Naive B cell (primary cell): Measurements from ENCODE around the gene MYBPH. TPM values are rescaled to one million over a fixed set of nuclear protein-coding genes. Genes with fewer than 3 reads are reported as not detected.

Experiments
- ATAC-seq, 2 donors: fragments of 150-1000 bp; cut with Tn5 transposase; 2 replicates each; pipeline ENCODE4 v1.10.0; 2021; ENCODE audit warnings: low read depth in 2 of 2, mild to moderate bottlenecking in 2 of 2, moderate library complexity in 2 of 2
- DNase-seq: peaks from one replicate; pipeline ENCODE4 v3.0.0; 2022
- H3K27ac Mint-ChIP-seq, 6 donors: one replicate each; pipeline ENCODE4 v1.8.0; 2020 to 2022; ENCODE audit warnings: mild to moderate bottlenecking in 6 of 6, mixed read lengths in 6 of 6, moderate library complexity in 5 of 6, inconsistent platforms in 2 of 6
- H3K27me3 Mint-ChIP-seq, 3 donors: one replicate each; pipeline ENCODE4 v1.8.0; 2021 to 2022; ENCODE audit warnings: mixed read lengths in 3 of 3, mild to moderate bottlenecking in 1 of 3
- H3K36me3 Mint-ChIP-seq, 2 donors: one replicate each; pipeline ENCODE4 v1.8.0; 2020 to 2022; ENCODE audit warnings: mixed read lengths in 2 of 2, inconsistent platforms in 1 of 2, mild to moderate bottlenecking in 1 of 2
- H3K4me1 Mint-ChIP-seq, 3 donors: one replicate each; pipeline ENCODE4 v1.8.0; 2020 to 2022; ENCODE audit warnings: mixed read lengths in 3 of 3, inconsistent platforms in 1 of 3, mild to moderate bottlenecking in 1 of 3, moderate library complexity in 1 of 3
- H3K4me3 Mint-ChIP-seq, 8 donors: one replicate each; pipeline ENCODE4 v1.8.0; 2020 to 2022; ENCODE audit warnings: mild to moderate bottlenecking in 8 of 8, mixed read lengths in 8 of 8, moderate library complexity in 8 of 8, inconsistent platforms in 2 of 8
- H3K9me3 Mint-ChIP-seq, 7 donors: one replicate each; pipeline ENCODE4 v1.8.0; 2020 to 2022; ENCODE audit warnings: mixed read lengths in 7 of 7, mild to moderate bottlenecking in 5 of 7, inconsistent platforms in 2 of 7, moderate library complexity in 1 of 7
- polyA plus RNA-seq, 6 donors: library from polyadenylated mRNA; unstranded; fragments of 300-500 nt; fragmentation: Illumina TruSeq; gene quantifications; one replicate each; pipeline ENCODE4 v1.2.3, GENCODE V29; 2021; ENCODE audit warnings: low read depth in 6 of 6

The MYBPH gene
- polyA plus RNA-seq, 6 donors from 2014 or later, result not detected

GRCh38 chr1:203181586-203182386 lies 6.2 kb upstream of the MYBPH start:
- ATAC-seq (no peak), DNase-seq (no peak)
- Mint-ChIP-seq H3K36me3 (no peaks in the 10 kb centered on the region), H3K9me3 (no peaks in the 10 kb centered on the region), H3K4me1 (peaks cover 0 to 7% (median 2%) of the 10 kb centered on the region in 3 donors), H3K4me3 (peak overlapping the region in 1 of 8 donors; percentile 3), H3K27me3 (peaks cover 8 to 14% (median 8%) of the 10 kb centered on the region in 3 donors), H3K27ac (peak overlapping the region in 1 of 6 donors; percentile 27)

GRCh38 chr1:203180611-203181330 lies 5.1 kb upstream of the MYBPH start:
- Mint-ChIP-seq H3K9me3 (no peaks in the 10 kb centered on the region), H3K27ac (peak overlapping the region in 1 of 6 donors; percentile 56), H3K4me3 (no peak overlapping the region), H3K27me3 (peaks cover 2 to 19% (median 10%) of the 10 kb centered on the region in 3 donors), H3K4me1 (peaks cover 0 to 15% (median 5%) of the 10 kb centered on the region in 3 donors), H3K36me3 (no peaks in the 10 kb centered on the region)
- ATAC-seq (no peak), DNase-seq (no peak)

GRCh38 chr1:203179667-203180005 lies 4.0 kb upstream of the MYBPH start:
- Mint-ChIP-seq H3K36me3 (no peaks in the 10 kb centered on the region), H3K27me3 (peaks cover 6 to 27% (median 9%) of the 10 kb centered on the region in 3 donors), H3K4me1 (peaks cover 0 to 26% (median 5%) of the 10 kb centered on the region in 3 donors), H3K4me3 (peak overlapping the region in 1 of 8 donors; percentile 18), H3K27ac (no peak overlapping the region), H3K9me3 (no peaks in the 10 kb centered on the region)
- DNase-seq (no peak), ATAC-seq (no peak)

- peak overlapping the region in 1 of 6 donors; percentile 57 for H3K27ac Mint-ChIP-seq
- H3K27me3 Mint-ChIP-seq, result peaks cover 6 to 29% (median 14%) of the 10 kb centered on the region in 3 donors
- peaks cover 0 to 31% (median 5%) of the 10 kb centered on the region in 3 donors for H3K4me1 Mint-ChIP-seq
- H3K36me3 Mint-ChIP-seq, result no peaks in the 10 kb centered on the region
- ATAC-seq (no peak), DNase-seq (no peak)
- peak overlapping the region in 2 of 8 donors; percentile 33 to 56 for H3K4me3 Mint-ChIP-seq
- H3K9me3 Mint-ChIP-seq, result no peaks in the 10 kb centered on the region
Observed at GRCh38 chr1:203178821-203179666, 3.4 kb upstream of the MYBPH start.

- H3K4me1 Mint-ChIP-seq, result peaks cover 0 to 38% (median 11%) of the 10 kb centered on the region in 3 donors
- H3K27me3 Mint-ChIP-seq, result peaks cover 6 to 35% (median 17%) of the 10 kb centered on the region in 3 donors
- ATAC-seq (no peak), DNase-seq (no peak)
- H3K27ac Mint-ChIP-seq, result no peak overlapping the region
- H3K9me3 Mint-ChIP-seq, result no peaks in the 10 kb centered on the region
- H3K4me3 Mint-ChIP-seq, result no peak overlapping the region
- no peaks in the 10 kb centered on the region for H3K36me3 Mint-ChIP-seq
Observed at GRCh38 chr1:203178083-203178482, 2.5 kb upstream of the MYBPH start.

GRCh38 chr1:203177470-203178039 lies 1.9 kb upstream of the MYBPH start:
- Mint-ChIP-seq H3K4me3 (no peak overlapping the region), H3K9me3 (no peaks in the 10 kb centered on the region), H3K27ac (no peak overlapping the region), H3K36me3 (no peaks in the 10 kb centered on the region), H3K4me1 (peaks cover 0 to 38% (median 11%) of the 10 kb centered on the region in 3 donors), H3K27me3 (peaks cover 6 to 35% (median 17%) of the 10 kb centered on the region in 3 donors)
- DNase-seq (no peak), ATAC-seq (no peak)

GRCh38 chr1:203177036-203177405 lies 1.4 kb upstream of the MYBPH start:
- DNase-seq (no peak), ATAC-seq (no peak)
- Mint-ChIP-seq H3K27ac (no peak overlapping the region), H3K4me3 (no peak overlapping the region), H3K4me1 (peaks cover 0 to 38% (median 11%) of the 10 kb centered on the region in 3 donors), H3K27me3 (peaks cover 6 to 35% (median 17%) of the 10 kb centered on the region in 3 donors), H3K9me3 (no peaks in the 10 kb centered on the region), H3K36me3 (no peaks in the 10 kb centered on the region)

GRCh38 chr1:203176273-203177035 lies 828 bp upstream of the MYBPH start:
- Mint-ChIP-seq H3K27ac (no peak overlapping the region), H3K9me3 (no peaks in the 10 kb centered on the region), H3K4me1 (peaks cover 0 to 38% (median 11%) of the 10 kb centered on the region in 3 donors), H3K4me3 (no peak overlapping the region), H3K27me3 (peaks cover 6 to 35% (median 17%) of the 10 kb centered on the region in 3 donors), H3K36me3 (no peaks in the 10 kb centered on the region)
- ATAC-seq, result no peak
- DNase-seq, result no peak

- no peak for DNase-seq
Observed at GRCh38 chr1:203175827-203176241, 208 bp upstream of the MYBPH start.

GRCh38 chr1:203174324-203174985 lies 1.2 kb downstream of the MYBPH start:
- Mint-ChIP-seq H3K27me3 (peaks cover 10 to 35% (median 17%) of the 10 kb centered on the region in 3 donors), H3K4me3 (no peak overlapping the region), H3K9me3 (no peaks in the 10 kb centered on the region), H3K27ac (peak overlapping the region in 2 of 6 donors; percentile 50 to 59), H3K36me3 (no peaks in the 10 kb centered on the region), H3K4me1 (peaks cover 0 to 38% (median 11%) of the 10 kb centered on the region in 3 donors)
- DNase-seq (no peak), ATAC-seq (no peak)

More at GRCh38 chr1:203175827-203176241, 208 bp upstream of the MYBPH start:
- peaks cover 6 to 35% (median 17%) of the 10 kb centered on the region in 3 donors for H3K27me3 Mint-ChIP-seq
- ATAC-seq, result peak in 1 of 2 donors; percentile 28
- no peaks in the 10 kb centered on the region for H3K9me3 Mint-ChIP-seq
- H3K4me1 Mint-ChIP-seq, result peaks cover 0 to 38% (median 11%) of the 10 kb centered on the region in 3 donors
- H3K4me3 Mint-ChIP-seq, result no peak overlapping the region
- no peak overlapping the region for H3K27ac Mint-ChIP-seq
- H3K36me3 Mint-ChIP-seq, result no peaks in the 10 kb centered on the region

GRCh38 chr1:203173566-203173965 lies 2.1 kb downstream of the MYBPH start:
- Mint-ChIP-seq H3K9me3 (no peaks in the 10 kb centered on the region), H3K27ac (peak overlapping the region in 2 of 6 donors; percentile 15 to 59), H3K4me1 (peaks cover 0 to 32% (median 11%) of the 10 kb centered on the region in 3 donors), H3K36me3 (no peaks in the 10 kb centered on the region), H3K4me3 (no peak overlapping the region), H3K27me3 (peaks cover 10 to 35% (median 17%) of the 10 kb centered on the region in 3 donors)
- ATAC-seq (no peak), DNase-seq (no peak)
